ENCODE data around the gene VTCN1. TPM values are rescaled to one million over a fixed set of nuclear protein-coding genes. Genes with fewer than 3 reads are reported as not detected.
A peak's percentile ranks its signal among the peaks of the same experiment; 100 is the strongest.

The VTCN1 gene
- total RNA-seq, 2 donors from 2014 or later: not detected

DNA sequence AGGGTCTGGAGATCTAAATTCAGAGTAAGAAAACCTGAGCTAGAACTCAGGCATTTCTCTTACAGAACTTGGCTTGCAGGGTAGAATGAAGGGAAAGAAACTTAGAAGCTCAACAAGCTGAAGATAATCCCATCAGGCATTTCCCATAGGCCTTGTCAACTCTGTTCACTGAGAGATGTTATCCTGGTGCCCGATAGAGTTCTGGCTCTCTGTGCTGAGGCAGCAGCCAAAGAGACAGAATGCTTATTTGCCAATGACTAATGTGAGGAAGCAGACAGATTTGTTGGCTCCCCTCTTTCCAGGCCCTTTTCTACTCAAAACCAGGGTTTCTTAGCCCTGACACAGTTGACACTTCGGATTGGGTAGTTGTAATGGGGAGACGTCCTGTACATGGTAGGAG is 66.9 kb downstream of the VTCN1 start:
- no peak overlapping the region for H3K4me3 Mint-ChIP-seq
- H3K27ac Mint-ChIP-seq: no peak overlapping the region
- no peak for DNase-seq (ENCODE audit: low spot score)
- no peaks in the 10 kb centered on the region for H3K36me3 Mint-ChIP-seq
- no peaks in the 10 kb centered on the region for H3K9me3 Mint-ChIP-seq
- H3K4me1 Mint-ChIP-seq (ENCODE audit: low read depth in 2 of 2): no peaks in the 10 kb centered on the region
- peaks cover 15 to 17% of the 10 kb centered on the region in 2 donors for H3K27me3 Mint-ChIP-seq
- ATAC-seq: no peak

DNA sequence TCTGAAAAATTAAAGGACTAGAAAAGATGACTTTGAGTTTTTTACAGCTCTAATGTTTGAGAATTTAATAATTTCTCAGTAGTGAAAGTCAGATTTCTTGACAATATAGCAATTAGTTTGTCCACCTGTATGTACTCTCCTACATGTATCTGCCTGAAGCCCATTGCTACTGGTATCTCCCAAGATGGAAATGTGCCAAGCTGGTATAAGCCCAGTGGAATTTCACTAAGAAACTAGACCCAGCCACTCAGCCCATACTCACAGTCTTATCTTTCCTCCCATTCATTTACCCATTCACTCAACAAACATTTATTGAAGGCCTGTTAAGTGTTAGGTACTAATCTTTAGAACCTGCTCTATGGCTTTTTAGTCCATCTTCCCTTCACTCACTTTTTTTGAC is 67.6 kb downstream of the VTCN1 start:
- Mint-ChIP-seq H3K36me3 (no peaks in the 10 kb centered on the region), H3K27ac (no peak overlapping the region), H3K4me1 (ENCODE audit: low read depth in 2 of 2) (no peaks in the 10 kb centered on the region), H3K4me3 (no peak overlapping the region), H3K9me3 (no peaks in the 10 kb centered on the region), H3K27me3 (peaks cover 16 to 17% of the 10 kb centered on the region in 2 donors)
- DNase-seq (ENCODE audit: low spot score): no peak
- ATAC-seq: no peak

DNA sequence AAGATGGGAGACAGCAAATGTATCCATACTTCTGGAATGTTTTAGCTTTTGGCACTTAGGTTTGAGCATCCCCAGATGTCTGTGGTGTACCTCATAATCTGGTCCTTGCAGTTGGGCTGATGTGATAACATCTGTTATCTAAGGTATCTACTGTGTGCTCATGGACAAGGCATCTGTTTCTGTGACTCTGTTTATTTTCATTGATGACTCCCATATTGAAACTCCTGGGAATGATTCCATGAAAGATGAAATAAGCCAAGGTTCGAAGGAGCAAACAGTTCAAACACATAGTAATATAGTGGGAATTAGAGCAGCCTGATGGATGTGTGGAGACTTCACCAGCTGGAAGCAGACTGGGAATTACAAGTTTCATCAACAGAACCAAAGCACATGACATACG is 68.5 kb downstream of the VTCN1 start:
- H3K4me1 Mint-ChIP-seq (ENCODE audit: low read depth in 2 of 2): no peaks in the 10 kb centered on the region
- H3K27ac Mint-ChIP-seq: no peak overlapping the region
- H3K4me3 Mint-ChIP-seq: no peak overlapping the region
- no peak for ATAC-seq
- H3K9me3 Mint-ChIP-seq: no peaks in the 10 kb centered on the region
- no peaks in the 10 kb centered on the region for H3K36me3 Mint-ChIP-seq
- peaks cover 14% of the 10 kb centered on the region in 2 donors for H3K27me3 Mint-ChIP-seq
- no peak for DNase-seq (ENCODE audit: low spot score)

DNA sequence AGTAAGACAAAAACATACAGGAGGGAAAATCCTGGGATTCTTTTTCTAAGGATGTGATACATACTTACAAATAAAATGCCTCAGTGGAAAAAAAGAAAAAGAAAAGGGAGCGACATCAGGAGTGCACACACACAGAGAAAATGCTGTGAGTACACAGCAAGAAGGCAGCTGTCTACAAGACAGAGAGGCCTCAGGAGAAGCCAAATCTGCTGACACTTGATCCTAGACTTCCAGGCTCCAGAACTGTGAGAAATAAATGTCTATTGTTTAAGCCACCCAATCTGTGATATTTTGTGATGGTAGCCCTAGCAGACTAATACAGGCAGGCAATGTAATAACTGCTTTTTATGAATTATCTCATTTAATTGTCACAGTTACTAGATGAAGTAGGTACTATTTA is 72.2 kb downstream of the VTCN1 start:
- no peak for DNase-seq (ENCODE audit: low spot score)
- no peak for ATAC-seq
- Mint-ChIP-seq H3K4me1 (ENCODE audit: low read depth in 2 of 2) (no peaks in the 10 kb centered on the region), H3K4me3 (no peak overlapping the region), H3K27ac (no peak overlapping the region), H3K27me3 (peaks cover 12 to 18% of the 10 kb centered on the region in 2 donors), H3K9me3 (no peaks in the 10 kb centered on the region), H3K36me3 (no peaks in the 10 kb centered on the region)

DNA sequence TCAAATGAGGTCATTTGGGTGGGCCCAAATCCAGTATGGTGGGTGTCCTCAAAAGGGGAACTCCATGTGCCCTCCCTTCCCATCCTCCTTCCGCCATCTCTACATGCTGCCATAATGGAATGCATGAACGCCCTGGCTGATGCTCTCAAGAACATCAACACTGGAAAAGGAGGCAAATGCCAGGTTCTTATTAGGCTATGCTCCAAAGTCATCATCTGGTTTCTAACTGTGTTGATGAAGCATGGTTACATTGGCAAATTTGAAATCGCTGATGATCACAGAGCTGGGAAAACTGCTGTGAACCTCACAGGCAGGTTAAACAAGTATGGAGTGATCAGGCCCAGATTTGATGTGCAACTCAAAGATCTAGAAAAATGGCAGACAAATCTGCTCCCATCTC is 72.6 kb downstream of the VTCN1 start:
- ATAC-seq: no peak
- no peaks in the 10 kb centered on the region for H3K9me3 Mint-ChIP-seq
- no peak for DNase-seq (ENCODE audit: low spot score)
- no peak overlapping the region for H3K27ac Mint-ChIP-seq
- no peaks in the 10 kb centered on the region for H3K36me3 Mint-ChIP-seq
- peaks cover 16 to 22% of the 10 kb centered on the region in 2 donors for H3K27me3 Mint-ChIP-seq
- no peak overlapping the region for H3K4me3 Mint-ChIP-seq
- no peaks in the 10 kb centered on the region for H3K4me1 Mint-ChIP-seq (ENCODE audit: low read depth in 2 of 2)

DNA sequence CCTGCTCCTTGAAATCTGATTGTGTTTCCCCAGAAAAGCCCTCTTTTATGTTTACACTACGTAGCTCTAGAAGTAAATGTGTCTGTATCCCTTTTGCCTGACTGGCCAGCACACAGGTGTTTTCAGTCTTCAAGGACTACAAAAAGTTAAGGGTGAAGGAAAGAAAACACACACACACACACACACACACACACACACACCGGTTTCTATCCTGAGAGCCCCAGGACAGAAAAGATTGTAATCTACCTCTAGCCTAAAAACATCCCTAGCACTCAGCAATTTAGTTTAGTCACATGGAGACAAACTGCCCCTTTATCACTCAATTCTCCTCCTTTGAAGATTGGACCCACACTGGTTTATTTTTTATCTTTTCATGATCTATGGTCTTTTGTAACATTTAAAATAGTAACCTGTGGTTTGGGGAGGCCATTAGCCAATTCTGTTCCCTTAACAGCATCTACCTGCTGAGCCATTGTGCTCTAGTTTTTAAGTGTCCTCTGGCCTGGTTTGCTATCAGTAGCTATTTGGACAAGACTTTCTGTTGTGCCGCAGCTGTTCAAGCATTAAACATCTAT is 73.4 kb downstream of the VTCN1 start:
- H3K9me3 Mint-ChIP-seq: no peaks in the 10 kb centered on the region
- no peaks in the 10 kb centered on the region for H3K36me3 Mint-ChIP-seq
- DNase-seq (ENCODE audit: low spot score): no peak
- H3K4me1 Mint-ChIP-seq (ENCODE audit: low read depth in 2 of 2): no peaks in the 10 kb centered on the region
- no peak overlapping the region for H3K4me3 Mint-ChIP-seq
- no peak for ATAC-seq
- peaks cover 17 to 26% of the 10 kb centered on the region in 2 donors for H3K27me3 Mint-ChIP-seq
- no peak overlapping the region for H3K27ac Mint-ChIP-seq

DNA sequence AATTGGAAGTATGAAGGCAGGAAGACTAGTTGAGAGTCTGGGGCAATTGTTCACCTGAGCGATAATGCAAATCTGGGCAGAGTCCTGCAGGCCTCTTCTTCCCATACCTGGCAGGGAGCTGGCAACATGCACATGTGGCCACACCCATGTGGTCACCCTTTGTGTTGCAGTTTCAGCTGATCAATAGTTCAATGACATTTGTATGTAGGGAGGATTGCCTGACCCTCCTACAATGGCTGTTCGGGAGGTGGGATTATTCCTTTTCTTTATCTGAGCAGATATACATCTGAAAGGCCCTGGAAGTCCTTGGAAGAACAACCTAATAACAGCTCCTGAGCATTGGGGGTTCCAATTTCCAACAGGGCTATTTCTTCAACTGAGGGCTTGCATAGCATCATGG is 74.0 kb downstream of the VTCN1 start:
- no peaks in the 10 kb centered on the region for H3K36me3 Mint-ChIP-seq
- DNase-seq (ENCODE audit: low spot score): no peak
- no peak overlapping the region for H3K27ac Mint-ChIP-seq
- peaks cover 19 to 26% of the 10 kb centered on the region in 2 donors for H3K27me3 Mint-ChIP-seq
- H3K9me3 Mint-ChIP-seq: no peaks in the 10 kb centered on the region
- H3K4me1 Mint-ChIP-seq (ENCODE audit: low read depth in 2 of 2): no peaks in the 10 kb centered on the region
- ATAC-seq: no peak
- H3K4me3 Mint-ChIP-seq: no peak overlapping the region

DNA sequence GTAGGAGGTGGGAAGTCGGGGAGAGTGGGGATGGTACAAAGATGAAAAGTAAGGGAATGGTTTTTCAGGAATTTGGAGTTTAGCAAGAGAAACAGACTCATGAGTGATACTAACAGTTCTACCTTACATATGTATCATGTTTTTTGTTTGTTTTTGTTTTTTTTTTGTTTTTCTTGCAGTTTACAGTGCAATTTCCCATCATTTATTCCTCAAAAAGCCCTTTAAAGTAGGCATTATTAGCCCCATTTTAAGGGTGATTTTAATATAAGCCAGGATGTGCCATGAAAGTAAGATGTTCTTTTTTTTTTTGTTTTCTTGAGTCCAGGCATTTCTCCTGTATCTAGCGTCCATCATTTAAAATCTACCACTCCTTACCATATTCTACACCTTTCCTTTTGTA is 75.4 kb downstream of the VTCN1 start:
- DNase-seq (ENCODE audit: low spot score) (no peak), ATAC-seq (no peak)
- Mint-ChIP-seq H3K9me3 (no peaks in the 10 kb centered on the region), H3K27me3 (peaks cover 19 to 26% of the 10 kb centered on the region in 2 donors), H3K27ac (no peak overlapping the region), H3K36me3 (no peaks in the 10 kb centered on the region), H3K4me1 (ENCODE audit: low read depth in 2 of 2) (no peaks in the 10 kb centered on the region), H3K4me3 (no peak overlapping the region)

DNA sequence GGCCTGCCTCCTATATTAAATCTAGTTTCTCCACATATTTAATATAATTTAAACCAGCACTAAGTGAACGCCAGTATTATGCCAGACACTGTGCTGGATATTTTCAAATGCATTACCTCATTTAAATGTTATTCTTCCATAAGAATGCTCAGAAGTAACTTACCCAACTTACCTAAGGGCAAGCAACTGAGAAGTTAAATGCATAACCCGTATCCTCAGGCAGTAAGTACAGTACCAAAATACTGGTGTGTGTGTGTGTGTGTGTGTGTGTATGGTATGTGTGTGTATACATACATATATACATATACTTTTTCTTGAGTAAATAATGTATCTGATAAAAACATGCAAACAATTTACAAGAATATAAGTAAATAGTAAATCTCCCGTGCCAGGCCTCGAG is 80.2 kb downstream of the VTCN1 start:
- no peaks in the 10 kb centered on the region for H3K4me1 Mint-ChIP-seq (ENCODE audit: low read depth in 2 of 2)
- ATAC-seq (no peak), DNase-seq (ENCODE audit: low spot score) (no peak)
- H3K27me3 Mint-ChIP-seq: peaks cover 18 to 25% of the 10 kb centered on the region in 2 donors
- H3K36me3 Mint-ChIP-seq: no peaks in the 10 kb centered on the region
- no peak overlapping the region for H3K4me3 Mint-ChIP-seq
- H3K9me3 Mint-ChIP-seq: no peaks in the 10 kb centered on the region
- H3K27ac Mint-ChIP-seq: no peak overlapping the region

DNA sequence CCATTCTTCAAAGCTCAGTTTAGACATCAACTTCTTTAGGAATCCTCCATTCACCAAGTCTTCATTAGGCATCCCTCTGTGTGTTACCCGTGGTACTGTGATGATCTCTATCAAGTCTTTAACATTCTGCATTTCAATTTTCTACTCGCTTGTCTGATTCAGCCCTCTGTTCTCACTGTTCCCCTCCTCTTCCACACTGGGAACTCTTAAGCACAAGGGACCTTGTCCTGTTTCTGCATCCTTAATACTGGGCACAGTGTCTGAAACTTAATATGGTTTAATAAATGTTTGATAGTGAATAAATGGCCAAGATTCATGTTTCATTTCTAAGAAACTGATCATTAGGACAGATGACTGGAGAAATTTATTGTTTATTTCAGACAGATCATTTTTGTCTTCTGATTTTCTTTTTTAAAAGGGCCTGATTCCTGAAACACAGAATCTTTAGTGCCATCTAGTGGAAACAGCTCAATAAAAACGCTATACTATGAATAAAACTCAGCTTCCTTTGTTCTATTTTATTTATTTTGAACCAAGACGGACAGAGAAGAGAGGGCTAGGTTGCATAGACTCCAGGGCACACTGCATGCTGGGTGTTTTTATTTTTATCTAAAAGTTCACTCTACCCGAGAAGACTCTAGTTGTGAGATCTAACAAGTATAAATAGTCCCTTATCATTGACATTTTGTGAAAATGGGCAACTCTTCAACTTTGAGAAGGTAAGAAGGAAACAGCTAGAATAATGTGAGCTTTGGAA is 82.2 kb downstream of the VTCN1 start:
- Mint-ChIP-seq H3K9me3 (no peaks in the 10 kb centered on the region), H3K27ac (no peak overlapping the region), H3K4me1 (ENCODE audit: low read depth in 2 of 2) (no peaks in the 10 kb centered on the region), H3K27me3 (peaks cover 7 to 14% of the 10 kb centered on the region in 2 donors), H3K36me3 (no peaks in the 10 kb centered on the region), H3K4me3 (no peak overlapping the region)
- no peak for ATAC-seq
- DNase-seq (ENCODE audit: low spot score): no peak

DNA sequence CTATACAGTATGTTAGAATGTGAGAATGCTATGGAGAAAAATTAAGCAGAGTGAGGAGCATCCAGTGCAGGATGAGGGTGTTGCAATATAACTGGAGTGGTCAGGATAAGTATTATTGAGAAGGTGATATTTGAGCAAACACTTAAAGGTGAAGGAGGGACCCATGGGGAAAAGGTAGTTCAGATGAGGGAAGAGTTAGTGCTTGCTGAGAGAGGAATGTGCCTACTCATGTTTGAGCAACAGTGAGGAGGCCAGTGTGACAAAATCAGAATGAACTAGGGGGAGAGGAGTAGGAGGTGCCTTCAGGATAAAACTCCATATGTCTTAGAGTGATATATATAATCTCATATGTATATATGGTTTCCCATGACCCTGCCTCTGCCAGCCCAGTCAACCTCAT is 82.9 kb downstream of the VTCN1 start:
- Mint-ChIP-seq H3K27ac (no peak overlapping the region), H3K4me1 (ENCODE audit: low read depth in 2 of 2) (peaks cover 0 to under 1% of the 10 kb centered on the region in 2 donors), H3K4me3 (no peak overlapping the region), H3K27me3 (peaks cover under 1 to 11% of the 10 kb centered on the region in 2 donors), H3K9me3 (no peaks in the 10 kb centered on the region), H3K36me3 (no peaks in the 10 kb centered on the region)
- DNase-seq (ENCODE audit: low spot score) (no peak), ATAC-seq (no peak)

DNA sequence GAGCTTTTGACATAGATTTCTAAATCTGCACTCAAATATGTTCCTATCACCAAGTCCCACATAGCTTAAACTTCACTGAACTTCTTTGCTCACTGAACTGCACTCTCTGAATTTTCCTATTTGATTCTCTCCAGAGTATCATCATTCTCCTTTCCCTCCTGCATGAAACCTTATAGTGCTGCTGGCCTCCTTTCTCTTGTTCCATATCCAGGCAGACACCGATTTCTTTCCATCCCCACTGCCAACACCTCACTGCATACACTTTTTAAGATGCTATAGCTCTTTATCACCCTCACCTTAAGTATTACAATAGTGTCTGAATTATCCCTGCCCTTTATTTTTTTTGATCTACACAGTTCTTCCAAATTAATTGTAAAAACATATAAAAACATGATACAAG is 86.1 kb downstream of the VTCN1 start:
- no peaks in the 10 kb centered on the region for H3K36me3 Mint-ChIP-seq

DNA sequence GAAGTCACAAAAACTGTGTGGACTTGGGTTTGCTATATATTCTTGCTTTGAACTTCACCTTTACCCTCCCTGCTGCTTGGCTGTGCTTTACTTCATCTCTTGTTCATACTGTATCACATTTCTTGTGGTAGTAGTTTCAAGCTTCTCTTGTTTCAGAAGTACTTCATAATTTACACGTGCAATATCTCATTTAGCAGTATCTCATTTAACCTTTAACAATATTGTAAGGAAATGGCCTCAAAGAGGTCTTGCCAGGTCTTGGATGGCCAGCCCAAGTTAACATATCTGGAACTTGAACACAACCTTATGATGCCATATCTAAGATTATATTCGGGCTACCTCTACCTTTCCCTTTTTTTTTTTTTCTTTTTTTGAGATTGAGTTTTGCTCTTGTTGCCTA is 87.5 kb downstream of the VTCN1 start:
- peaks cover 0 to 12% of the 10 kb centered on the region in 2 donors for H3K27me3 Mint-ChIP-seq
- H3K9me3 Mint-ChIP-seq: no peaks in the 10 kb centered on the region
- no peak for DNase-seq (ENCODE audit: low spot score)
- H3K4me3 Mint-ChIP-seq: peak overlapping the region; percentile 15
- H3K36me3 Mint-ChIP-seq: no peaks in the 10 kb centered on the region
- no peak overlapping the region for H3K27ac Mint-ChIP-seq
- no peak for ATAC-seq
- H3K4me1 Mint-ChIP-seq (ENCODE audit: low read depth in 2 of 2): peaks cover 6% of the 10 kb centered on the region in 2 donors

More for the DNA sequence above, 86.1 kb downstream of the VTCN1 start:
- Mint-ChIP-seq H3K4me3 (no peak overlapping the region), H3K27me3 (peaks cover 0 to 12% of the 10 kb centered on the region in 2 donors), H3K27ac (no peak overlapping the region), H3K4me1 (ENCODE audit: low read depth in 2 of 2) (peaks cover 6% of the 10 kb centered on the region in 2 donors), H3K9me3 (no peaks in the 10 kb centered on the region)
- DNase-seq (ENCODE audit: low spot score) (no peak), ATAC-seq (no peak)

DNA sequence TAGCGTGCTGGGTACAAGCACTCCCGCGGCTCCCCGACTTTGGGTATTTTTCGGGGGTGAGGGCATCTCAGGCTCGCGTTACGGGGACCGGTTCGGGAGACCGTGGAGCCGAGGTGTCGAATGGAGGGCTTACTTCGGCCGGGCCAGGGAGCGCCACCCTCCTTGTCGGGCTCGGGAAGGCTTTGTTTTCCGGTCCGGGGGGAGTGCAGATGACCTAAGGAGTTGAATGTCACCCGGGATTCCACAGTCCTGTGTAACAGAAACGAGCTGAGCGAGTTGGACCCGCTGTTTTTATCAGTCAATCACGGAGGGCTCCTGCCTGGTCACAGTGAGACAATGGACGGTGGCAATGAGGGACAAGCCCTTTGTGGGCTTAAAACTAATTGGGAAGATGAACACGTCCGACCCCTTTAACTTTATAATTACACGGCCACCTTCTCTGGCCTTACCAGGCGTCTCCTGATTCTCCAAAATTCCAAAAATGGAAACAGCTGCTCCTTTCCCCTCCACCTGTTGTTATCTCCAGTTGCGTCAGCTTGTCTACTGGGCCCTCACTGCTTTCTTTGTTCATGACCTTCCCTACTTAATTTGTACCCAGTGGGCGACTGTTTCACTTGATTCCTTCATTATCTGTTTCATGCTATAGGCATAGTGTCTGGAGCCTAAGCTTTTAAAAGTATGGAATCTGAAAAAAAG is 88.2 kb downstream of the VTCN1 start:
- H3K9me3 Mint-ChIP-seq: no peaks in the 10 kb centered on the region
- H3K27ac Mint-ChIP-seq: no peak overlapping the region
- DNase-seq (ENCODE audit: low spot score) (no peak), ATAC-seq (no peak)
- H3K4me1 Mint-ChIP-seq (ENCODE audit: low read depth in 2 of 2): peaks cover 6% of the 10 kb centered on the region in 2 donors
- peaks cover 0 to 12% of the 10 kb centered on the region in 2 donors for H3K27me3 Mint-ChIP-seq
- H3K4me3 Mint-ChIP-seq: peak overlapping the region; percentile 83
- H3K36me3 Mint-ChIP-seq: no peaks in the 10 kb centered on the region

Measured in natural killer cell treated with Interleukin-12 subunit alpha and Interleukin-12 subunit beta and Interleukin-15 and Interleukin-18, amount 100 ng/mL, for 72 hours (primary cell).